ENCODE measurements around the gene KATNAL1.

The KATNAL1 gene

GRCh38 chr13:30255696-30256095, 51.7 kb downstream of the KATNAL1 start:
- TF ChIP-seq CTCF (IDR thresholded peaks at IDR 0.05; ENCODE audit: extremely low read depth, missing control alignments): no peak
- DNase-seq (ENCODE audit: low spot score): no peak

GRCh38 chr13:30253830-30254229, 53.5 kb downstream of the KATNAL1 start:
- no peak for DNase-seq (ENCODE audit: low spot score)

GRCh38 chr13:30247406-30247805, 59.9 kb downstream of the KATNAL1 start:
- no peak for DNase-seq (ENCODE audit: low spot score)
- TF ChIP-seq CTCF (IDR thresholded peaks at IDR 0.05; ENCODE audit: extremely low read depth, missing control alignments): no peak

More at GRCh38 chr13:30253830-30254229, 53.5 kb downstream of the KATNAL1 start:
- TF ChIP-seq CTCF (IDR thresholded peaks at IDR 0.05; ENCODE audit: extremely low read depth, missing control alignments): no peak

GRCh38 chr13:30241532-30241931, 65.8 kb downstream of the KATNAL1 start:
- TF ChIP-seq CTCF (IDR thresholded peaks at IDR 0.05; ENCODE audit: extremely low read depth, missing control alignments): no peak
- peak; percentile 8 for DNase-seq (ENCODE audit: low spot score)

GRCh38 chr13:30240608-30241007, 66.7 kb downstream of the KATNAL1 start:
- no peak for TF ChIP-seq CTCF (IDR thresholded peaks at IDR 0.05; ENCODE audit: extremely low read depth, missing control alignments)
- no peak for DNase-seq (ENCODE audit: low spot score)

GRCh38 chr13:30235216-30235615, 72.1 kb downstream of the KATNAL1 start:
- no peak for TF ChIP-seq CTCF (IDR thresholded peaks at IDR 0.05; ENCODE audit: extremely low read depth, missing control alignments)
- DNase-seq (ENCODE audit: low spot score): no peak

- no peak for TF ChIP-seq CTCF (IDR thresholded peaks at IDR 0.05; ENCODE audit: extremely low read depth, missing control alignments)
- DNase-seq (ENCODE audit: low spot score): no peak
Measured at GRCh38 chr13:30234619-30235162, 72.7 kb downstream of the KATNAL1 start.
